Right lobe of liver (tissue), 4 donors: ENCODE measurements around the gene SAMD8.

ENCODE experiments used
- CTCF ChIP-seq, 4 donors: fragments of 200-600 bp in 3 of 4; fragments of 450-650 bp in 1 of 4; IDR thresholded peaks; one replicate each; pipeline versions ENCODE4 v1.5.1 to v1.8.0; 2016 to 2022; ENCODE audit warnings: antibody characterized with exemption in 4 of 4, mild to moderate bottlenecking in 2 of 4
- POLR2A ChIP-seq: fragments of 450-650 bp; IDR thresholded peaks from one replicate; pipeline ENCODE4 v1.6.1; 2017; ENCODE audit warnings: antibody characterized with exemption, mild to moderate bottlenecking
- donor health status: DM: no; HTN: no; CAD: no.
- donor health status: DM: no; HTN: no; CAD: no.
- donor health status: DM: no; HTN: yes; CAD: no.

- TF ChIP-seq CTCF (IDR thresholded peaks at IDR 0.05), result no peak
- no peak for TF ChIP-seq POLR2A
Observed at GRCh38 chr10:75228278-75228677, 116.8 kb downstream of the SAMD8 start.
